Left hindlimb (tissue), 1 donor: ENCODE measurements around the gene BORCS6.

Experiments
- DNase-seq: peaks from one replicate; pipeline ENCODE4 v3.0.0-alpha.2; 2018

BORCS6 gene

GRCh38 chr17:8141741-8142140 lies 48.2 kb downstream of the BORCS6 start:
- peak; percentile 30 for DNase-seq

GRCh38 chr17:8141045-8141444 lies 48.9 kb downstream of the BORCS6 start:
- DNase-seq, result peak; percentile 32

- peak; percentile 47 for DNase-seq
These were observed 49.6 kb downstream of the BORCS6 start for GRCh38 chr17:8140065-8141029.

- DNase-seq, result peak; percentile 99
These were observed 51.2 kb downstream of the BORCS6 start for GRCh38 chr17:8138672-8139371.

GRCh38 chr17:8138374-8138671 lies 51.7 kb downstream of the BORCS6 start:
- DNase-seq, result no peak
